Fibroblast of pulmonary artery (primary cell): ENCODE data around the gene ERMN.

Experiments
- DNase-seq: peaks from one replicate; pipeline ENCODE4 v3.0.0-alpha.2; 2010; ENCODE audit warnings: low read depth
- H3K4me3 ChIP-seq: replicated peaks from 2 replicates; pipeline ENCODE4 v1.5.1; 2011; ENCODE audit warnings: low read depth, mild to moderate bottlenecking, control low read depth, low read length, moderate library complexity
- TF ChIP-seq, protein P1 (sequence below): IDR thresholded peaks from 2 replicates; pipeline ENCODE4 v1.5.1; 2011; ENCODE audit warnings: mild to moderate bottlenecking, control low read depth, low read length, inconsistent platforms; ENCODE audit errors: missing control alignments

ERMN gene

DNA sequence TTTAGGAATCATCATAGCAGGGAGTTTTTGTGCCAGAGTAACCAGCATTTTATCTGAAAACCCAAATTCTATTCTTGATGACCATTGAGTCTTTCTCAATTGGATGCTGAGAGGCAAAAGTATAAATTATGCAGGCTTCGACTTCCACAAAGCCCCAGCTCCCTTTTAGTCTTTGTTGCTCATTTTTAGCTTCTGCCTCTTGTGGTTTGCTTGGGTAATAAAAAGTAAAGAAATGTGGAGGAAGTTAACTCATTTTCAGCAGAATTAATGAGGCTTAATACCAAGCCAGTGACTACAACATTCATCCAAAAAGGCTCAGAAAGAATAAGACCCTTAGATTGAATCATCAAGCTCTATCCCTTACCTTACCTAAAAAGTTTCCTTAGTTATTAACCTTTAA, 18.6 kb downstream of the ERMN start:
- TF ChIP-seq, protein P1, sequence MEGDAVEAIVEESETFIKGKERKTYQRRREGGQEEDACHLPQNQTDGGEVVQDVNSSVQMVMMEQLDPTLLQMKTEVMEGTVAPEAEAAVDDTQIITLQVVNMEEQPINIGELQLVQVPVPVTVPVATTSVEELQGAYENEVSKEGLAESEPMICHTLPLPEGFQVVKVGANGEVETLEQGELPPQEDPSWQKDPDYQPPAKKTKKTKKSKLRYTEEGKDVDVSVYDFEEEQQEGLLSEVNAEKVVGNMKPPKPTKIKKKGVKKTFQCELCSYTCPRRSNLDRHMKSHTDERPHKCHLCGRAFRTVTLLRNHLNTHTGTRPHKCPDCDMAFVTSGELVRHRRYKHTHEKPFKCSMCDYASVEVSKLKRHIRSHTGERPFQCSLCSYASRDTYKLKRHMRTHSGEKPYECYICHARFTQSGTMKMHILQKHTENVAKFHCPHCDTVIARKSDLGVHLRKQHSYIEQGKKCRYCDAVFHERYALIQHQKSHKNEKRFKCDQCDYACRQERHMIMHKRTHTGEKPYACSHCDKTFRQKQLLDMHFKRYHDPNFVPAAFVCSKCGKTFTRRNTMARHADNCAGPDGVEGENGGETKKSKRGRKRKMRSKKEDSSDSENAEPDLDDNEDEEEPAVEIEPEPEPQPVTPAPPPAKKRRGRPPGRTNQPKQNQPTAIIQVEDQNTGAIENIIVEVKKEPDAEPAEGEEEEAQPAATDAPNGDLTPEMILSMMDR = peak; percentile 27
- no peak overlapping the region for H3K4me3 ChIP-seq
- no peak for DNase-seq

DNA sequence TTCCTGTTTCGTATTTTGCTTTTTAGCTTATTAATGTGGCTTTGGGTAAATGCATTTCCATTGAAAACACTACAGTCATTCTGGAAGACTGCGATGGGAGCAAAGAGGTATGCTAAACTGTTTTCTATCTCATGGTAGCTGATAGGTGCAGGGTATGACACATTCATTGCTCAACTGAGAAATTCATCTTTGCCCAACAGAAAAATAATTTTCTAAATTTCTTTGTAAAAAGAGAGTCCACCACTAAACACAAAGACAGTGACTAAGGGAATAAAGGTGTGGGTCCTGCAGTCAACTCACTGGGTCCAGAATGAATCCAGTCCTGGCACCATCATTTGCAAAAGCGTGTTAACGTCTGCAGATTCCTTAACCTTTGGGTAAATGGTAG, 19.9 kb downstream of the ERMN start:
- TF ChIP-seq, protein P1 = no peak
- DNase-seq = no peak
- no peak overlapping the region for H3K4me3 ChIP-seq

GRCh38 chr2:157304811-157305722, 20.6 kb downstream of the ERMN start:
- no peak overlapping the region for H3K4me3 ChIP-seq
- DNase-seq = peak; percentile 42
- TF ChIP-seq, protein P1 = no peak

- TF ChIP-seq, protein P1 = no peak
- DNase-seq = no peak
- H3K4me3 ChIP-seq = no peak overlapping the region
These were observed 22.0 kb downstream of the ERMN start for GRCh38 chr2:157303612-157304011.

DNA sequence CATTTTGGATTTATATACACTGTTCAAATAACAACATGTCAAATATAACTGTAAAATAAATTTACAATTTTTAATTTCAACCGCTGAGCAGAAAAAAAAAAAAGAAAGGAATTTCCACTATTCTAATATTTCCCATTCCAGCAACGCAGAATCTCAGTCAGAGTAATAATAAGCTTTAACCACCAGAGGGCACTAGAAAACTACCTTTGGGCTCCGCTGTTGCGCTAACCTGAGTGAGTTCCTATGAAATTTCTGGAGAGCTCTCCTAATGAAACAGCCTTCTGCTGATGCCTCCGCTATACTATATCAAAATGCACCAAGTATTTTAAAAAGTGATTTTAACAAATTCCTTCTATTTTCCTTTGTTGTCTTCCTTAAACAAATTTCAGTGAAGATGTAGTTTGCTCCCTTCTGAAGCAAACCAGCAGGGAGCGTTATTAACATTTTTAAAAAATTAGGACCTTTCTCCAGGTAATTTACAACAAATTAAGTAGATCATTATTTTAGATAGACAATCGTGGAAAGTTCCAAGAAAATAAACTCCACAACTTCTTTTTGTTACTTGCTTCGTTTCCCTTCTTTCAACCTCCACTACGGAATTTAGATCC, 23.0 kb downstream of the ERMN start:
- H3K4me3 ChIP-seq = no peak overlapping the region
- peak; percentile 68 for DNase-seq

DNA sequence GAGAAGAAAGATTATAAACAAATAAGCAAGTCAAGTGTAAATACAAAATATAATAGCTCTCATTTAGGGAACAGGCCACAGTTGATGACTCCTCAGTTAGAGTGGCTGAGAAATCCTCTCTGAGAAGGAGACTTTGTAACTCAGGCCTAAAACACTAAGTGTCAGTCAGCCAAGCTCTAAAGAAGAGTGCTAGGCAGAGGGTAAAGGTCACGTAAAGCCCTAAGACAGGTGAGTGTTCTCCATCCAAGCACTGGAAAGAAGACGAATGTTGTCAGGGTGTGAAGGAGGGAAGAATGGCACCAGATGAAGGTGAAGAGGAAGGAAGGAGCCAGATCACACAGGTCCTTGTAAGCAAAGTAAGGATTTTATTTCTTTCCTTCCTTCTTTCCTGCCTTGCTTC, 24.3 kb downstream of the ERMN start:
- no peak overlapping the region for H3K4me3 ChIP-seq
- TF ChIP-seq, protein P1 = no peak

More for the DNA sequence above, 23.0 kb downstream of the ERMN start:
- TF ChIP-seq, protein P1 = peak; percentile 69

DNA sequence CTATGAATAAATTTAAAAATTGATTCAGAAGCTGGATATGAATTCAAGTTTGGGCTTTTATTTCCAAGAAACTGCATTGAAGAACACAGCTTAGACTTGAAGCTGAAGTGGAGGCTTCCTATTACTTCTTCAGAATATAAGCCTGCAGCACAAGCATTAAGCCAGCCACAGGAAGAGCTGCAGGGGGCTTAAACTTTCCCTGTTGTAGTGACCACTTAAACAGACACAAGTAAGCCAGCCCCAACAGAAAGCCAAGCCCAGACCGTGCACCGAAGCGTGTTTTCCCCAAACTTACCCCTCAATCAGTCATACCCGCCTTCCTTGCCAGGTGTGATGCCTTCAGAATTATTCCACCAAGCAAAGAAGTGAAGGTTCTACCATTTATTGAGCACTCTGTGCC, 28.7 kb downstream of the ERMN start:
- H3K4me3 ChIP-seq = no peak overlapping the region
- TF ChIP-seq, protein P1 = no peak
- DNase-seq = no peak

More for the DNA sequence above, 24.3 kb downstream of the ERMN start:
- DNase-seq = no peak
